ENCODE data around the gene SNCB.
"Not testable (repeated sequence)": the region's sequence is repeated elsewhere in the genome, so short reads cannot be mapped to it uniquely, and the experiment has no call there.

The SNCB gene

DNA sequence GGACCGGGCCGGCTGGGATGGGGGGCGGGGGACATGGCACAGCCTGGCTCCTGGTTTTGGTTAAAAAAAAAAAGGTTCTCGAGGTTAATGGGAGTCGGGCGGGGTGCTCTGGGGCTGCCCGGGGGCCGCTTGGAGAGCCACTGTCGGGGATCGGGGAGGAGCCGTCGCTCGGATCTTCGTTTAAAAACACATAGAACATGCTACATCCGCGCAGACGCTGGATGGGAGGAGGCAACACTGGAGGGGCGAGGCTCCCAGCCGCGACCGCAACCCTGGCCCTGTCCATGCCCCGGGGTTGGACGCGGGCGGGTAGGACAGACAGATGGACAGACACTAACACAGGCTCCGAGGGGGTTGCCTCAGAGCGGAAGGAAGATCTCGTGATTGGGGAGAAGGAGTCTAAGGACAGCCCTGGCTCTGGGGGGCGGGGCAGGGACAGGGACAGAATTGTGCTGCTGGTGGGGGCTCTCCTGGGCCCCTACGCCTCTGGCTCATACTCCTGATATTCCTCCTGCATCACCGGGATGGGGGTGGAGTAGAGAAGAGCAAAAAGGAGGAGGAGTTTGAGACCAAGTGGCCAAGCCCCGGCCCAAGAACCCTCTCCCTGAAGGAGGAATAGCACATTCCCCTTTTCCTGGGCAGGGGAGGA is 9.9 kb downstream of the SNCB start:
- DNase-seq: no peak

- DNase-seq: no peak
These were observed 10.6 kb downstream of the SNCB start for GRCh38 chr5:176619569-176620332.

DNA sequence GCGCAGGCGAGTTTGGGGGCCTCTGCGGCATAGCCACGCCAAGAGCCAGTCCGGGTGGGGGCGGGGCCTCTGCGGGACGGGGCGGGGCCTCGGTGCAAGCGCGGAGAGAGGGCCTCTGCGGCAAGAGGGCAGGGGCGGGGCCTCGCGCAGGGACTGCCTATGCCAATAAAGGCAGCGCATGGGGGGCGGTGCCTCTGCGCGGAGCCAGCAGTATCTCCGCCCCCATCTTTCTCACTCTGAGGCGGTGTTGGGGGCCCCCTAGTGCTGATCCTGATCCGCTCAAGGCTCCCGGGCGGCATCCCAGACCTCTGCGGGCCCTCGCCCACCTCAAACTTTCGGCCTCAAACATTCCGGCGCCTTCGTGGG is 11.1 kb downstream of the SNCB start:
- no peak for DNase-seq

DNA sequence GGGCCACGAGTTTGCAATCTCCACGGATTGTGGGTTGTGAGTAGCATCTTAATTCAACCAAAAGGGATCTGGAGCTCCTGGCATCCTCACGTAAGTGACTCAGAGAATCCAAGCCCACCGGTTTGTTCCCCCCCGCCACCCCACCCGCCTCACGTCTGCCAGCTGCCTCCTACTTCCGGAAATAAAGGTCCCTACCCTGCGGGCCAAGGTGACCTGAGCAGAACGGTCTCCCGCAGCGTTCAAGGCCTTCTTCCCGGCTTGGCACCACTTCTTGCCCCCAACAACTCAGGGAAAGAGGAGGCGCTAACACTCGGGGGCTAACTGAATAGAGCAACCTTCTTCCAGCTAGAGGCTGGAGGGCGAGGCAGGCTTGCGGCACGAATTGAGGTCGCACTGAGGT is 11.6 kb downstream of the SNCB start:
- DNase-seq: no peak

- no peak for DNase-seq
These were observed 13.8 kb downstream of the SNCB start for GRCh38 chr5:176616511-176616910.

GRCh38 chr5:176614805-176615478 is 15.4 kb downstream of the SNCB start:
- DNase-seq: no peak

DNA sequence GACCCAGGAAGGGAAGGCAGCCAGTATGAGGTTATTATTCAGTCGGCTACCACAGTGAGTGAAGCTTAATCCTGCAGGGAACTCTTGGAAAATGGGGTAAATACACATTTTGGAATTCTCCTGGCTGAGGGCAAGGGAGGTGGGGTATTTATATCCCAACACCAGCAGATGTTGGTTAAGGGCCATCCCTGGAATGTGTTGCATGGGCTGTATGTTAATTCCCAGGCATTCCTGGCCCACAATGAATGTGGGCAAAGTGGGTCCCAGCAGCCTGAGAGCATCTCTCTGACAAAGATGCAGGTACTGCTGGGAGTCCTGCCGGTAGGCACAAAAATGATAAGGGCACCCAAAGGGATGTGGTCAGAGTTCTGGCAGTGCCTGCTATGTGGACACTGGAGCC is 17.5 kb downstream of the SNCB start:
- no peak for DNase-seq

DNA sequence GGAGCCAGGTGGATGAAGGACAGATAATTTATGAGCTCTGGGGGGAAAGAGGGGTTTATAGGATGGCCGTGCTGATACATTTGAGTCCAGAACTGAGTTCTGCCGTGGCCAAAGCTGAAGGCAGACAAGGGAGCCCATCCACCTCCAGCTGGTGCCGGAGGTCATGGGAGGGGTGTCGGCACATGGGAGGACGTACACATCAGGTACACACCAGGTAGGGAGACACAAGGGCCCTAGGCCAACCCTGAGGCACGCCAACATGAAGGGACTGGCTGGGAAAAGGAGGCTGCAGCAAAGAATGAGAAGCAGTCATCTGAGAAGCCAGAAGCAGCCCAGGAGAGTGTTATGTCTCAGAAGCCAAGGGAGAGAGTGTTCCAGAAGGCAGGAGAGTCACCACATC is 18.3 kb downstream of the SNCB start:
- no peak for DNase-seq

GRCh38 chr5:176611435-176611834 is 18.9 kb downstream of the SNCB start:
- DNase-seq: no peak

GRCh38 chr5:176610435-176610773 is 19.9 kb downstream of the SNCB start:
- DNase-seq: no peak

DNA sequence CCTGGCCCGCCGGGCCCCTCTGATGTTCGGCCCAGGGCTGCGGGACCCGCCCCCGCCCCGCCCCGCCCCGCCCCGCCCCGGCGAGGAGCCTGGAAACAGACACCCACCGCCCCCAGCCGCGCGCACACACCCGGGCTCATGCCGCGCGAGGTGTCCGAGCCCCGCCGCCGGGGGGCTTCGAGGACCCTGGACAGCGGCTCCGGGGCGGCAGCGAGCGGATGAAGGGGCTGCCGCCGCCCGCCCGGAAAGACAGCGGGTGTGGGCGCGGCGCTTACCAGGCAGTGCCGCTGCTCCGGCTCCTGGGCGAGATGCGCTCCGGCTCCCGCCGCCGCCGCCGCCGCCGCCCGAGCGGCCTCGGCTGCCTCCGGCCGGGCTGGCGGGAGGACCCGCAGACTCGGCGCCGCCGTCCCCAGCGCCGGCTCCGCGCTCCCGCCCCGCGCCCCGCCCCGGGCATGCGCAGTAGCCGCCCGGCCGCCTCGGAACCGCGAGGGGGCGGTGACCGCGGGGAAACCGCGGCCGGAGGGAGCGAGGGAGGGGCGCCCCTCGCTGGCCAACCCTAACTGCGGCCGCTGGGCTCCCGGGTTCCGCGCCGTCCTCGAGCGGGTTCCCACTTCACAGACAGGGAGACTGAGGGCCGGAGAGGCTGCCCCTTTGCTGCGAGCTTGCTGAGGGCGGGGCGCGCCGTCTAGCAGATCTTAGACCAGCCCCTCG is 20.5 kb downstream of the SNCB start, which contains the start of gene GPRIN1:
TSS of gene GPRIN1 (minus strand) at position 433 of the 711 bp plus-strand sequence. CDS start 10,322 bp downstream, outside the sequence.
- DNase-seq: no peak

- DNase-seq: no peak
These were observed 21.2 kb downstream of the SNCB start for GRCh38 chr5:176608937-176609723.

DNA sequence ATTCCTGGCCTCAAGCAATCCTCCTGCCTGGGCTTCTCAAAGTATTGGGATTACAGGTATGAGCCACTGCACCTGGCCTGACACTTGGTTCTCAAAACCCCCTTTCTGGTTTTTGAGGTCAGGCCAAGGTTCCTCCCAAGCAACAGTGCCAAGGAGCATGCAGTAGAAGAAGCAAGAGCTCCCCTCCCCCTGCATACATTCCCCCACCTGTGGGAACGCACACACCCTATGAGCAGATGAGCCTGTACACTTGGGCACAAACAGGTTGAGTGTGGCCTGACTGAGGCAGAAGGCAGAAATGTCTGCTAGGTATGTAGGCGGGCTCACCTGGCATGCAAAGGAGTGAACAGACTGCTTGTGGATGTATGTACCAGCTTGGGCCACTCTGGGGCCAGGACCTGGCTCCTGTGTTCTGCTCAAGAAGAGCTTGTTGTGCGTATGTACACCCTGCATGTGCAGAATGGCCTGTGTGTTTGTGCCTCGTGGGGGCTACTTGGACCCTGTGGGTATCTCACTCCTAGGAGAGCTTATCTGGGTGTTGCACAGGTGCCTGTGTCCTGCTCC is 22.1 kb downstream of the SNCB start:
- DNase-seq: no peak

- no peak for DNase-seq
These were observed 23.5 kb downstream of the SNCB start for GRCh38 chr5:176606875-176607274.

GRCh38 chr5:176606032-176606431 is 24.3 kb downstream of the SNCB start:
- no peak for DNase-seq

- no peak for DNase-seq
These were observed 27.2 kb downstream of the SNCB start for GRCh38 chr5:176603091-176603490.

- no peak for DNase-seq
These were observed 28.3 kb downstream of the SNCB start for GRCh38 chr5:176601901-176602482.

GRCh38 chr5:176599749-176600430 is 30.4 kb downstream of the SNCB start:
- DNase-seq: not testable (repeated sequence)

DNA sequence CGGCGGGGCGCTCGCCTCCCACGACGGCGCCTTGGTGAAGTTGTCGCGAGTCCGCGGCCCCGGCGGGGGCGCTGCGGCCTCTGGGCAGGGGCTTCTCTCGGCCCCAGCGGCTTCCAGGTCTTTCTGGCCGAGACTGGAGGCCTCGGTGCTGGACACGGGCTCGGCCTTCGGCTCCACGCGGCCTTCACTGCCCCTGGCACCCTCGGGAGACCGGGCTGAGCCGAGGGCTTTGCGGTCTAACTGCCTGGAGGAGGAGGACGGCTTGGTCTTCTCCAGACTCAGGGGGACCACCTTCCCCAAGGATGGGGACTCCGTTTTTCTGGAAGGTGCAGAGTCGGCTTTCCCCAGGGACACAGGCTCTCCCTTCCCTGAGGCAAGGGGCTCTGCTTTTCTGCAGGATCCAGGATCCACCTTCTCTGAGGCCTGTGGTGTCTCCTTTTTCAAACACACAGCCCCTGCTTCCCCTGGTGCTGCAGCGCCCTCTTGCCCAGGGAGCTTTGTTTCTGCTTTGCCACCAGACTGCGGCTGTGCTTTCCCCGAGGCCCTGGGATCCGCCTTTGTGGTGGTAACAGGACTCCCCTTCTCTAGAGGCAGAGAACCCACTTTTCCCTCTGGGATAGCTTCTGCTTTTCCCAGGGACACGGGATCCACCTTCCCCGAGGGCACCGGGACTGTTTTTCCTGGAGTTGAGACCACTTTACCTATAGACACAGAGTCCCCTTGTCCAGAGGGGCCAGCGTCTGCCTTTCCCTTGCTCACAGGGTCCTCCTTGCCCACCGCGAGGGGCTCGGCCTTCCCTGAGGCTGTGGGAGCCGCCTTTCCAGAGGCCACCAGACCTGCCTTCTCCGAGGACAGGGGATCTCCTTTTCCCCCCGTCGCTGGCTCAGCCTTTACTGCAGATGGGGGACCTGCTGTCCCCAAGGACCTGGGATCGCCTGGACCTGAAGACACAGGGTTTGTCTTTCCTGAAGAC is 32.6 kb downstream of the SNCB start:
- DNase-seq: no peak

Measured in NCI-H1436 treated with DMSO at 0.1 percent for 48 hours (cell line).